NCI-H226 (cell line): ENCODE data around the gene HLA-G.
"Not testable (repeated sequence)": the region's sequence is repeated elsewhere in the genome, so short reads cannot be mapped to it uniquely, and the experiment has no call there.

ENCODE experiments used
- DNase-seq: peaks from one replicate; pipeline ENCODE4 v3.0.0-alpha.2; 2015

The HLA-G gene

DNA sequence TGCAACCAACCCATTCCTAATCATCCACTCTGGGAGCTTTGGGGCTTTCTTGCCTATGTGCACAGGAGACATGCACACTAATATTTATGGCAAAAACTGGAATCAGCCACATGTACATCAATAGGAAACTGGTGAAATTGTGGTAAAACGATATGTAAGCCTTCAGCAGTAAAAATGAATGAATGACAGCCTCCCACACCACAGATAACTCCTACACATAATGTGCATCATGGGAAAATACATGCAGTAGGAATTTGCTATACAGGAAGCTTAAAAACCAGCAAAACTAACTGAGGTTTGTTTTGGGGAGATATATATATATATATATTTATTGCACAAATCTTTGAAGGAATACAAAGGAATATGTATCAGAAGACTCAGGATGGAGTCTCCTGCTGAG lies 47.6 kb downstream of the HLA-G start:
- no peak for DNase-seq

DNA sequence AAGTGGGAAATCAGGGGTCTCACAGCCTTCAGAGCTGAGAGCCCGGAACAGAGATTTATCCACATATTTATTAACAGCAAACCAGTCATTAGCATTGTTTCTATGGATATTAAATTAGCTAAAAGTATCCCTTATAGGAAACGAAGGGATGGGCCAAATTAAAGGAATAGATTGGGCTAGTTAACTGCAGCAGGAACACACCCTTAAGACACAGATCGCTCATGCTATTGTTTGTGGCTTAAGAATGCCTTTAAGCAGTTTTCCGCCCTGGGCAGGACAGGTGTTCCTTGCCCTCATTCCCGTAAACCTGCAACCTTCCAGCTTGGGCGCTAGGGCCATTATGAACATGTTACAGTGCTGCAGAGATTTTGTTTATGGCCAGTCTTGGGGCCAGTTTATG lies 48.1 kb downstream of the HLA-G start:
- DNase-seq = not testable (repeated sequence)
